WERI-Rb-1 (cell line): ENCODE results near the gene CCDC86.

Experiments used
- DNase-seq: peaks from one replicate; pipeline ENCODE4 v3.0.0-alpha.2; 2020
- H3K27ac ChIP-seq: fragments of 250-450 bp; sonication (Bioruptor Pico); 2 replicates; pipeline ENCODE4 v1.5.1; 2020; ENCODE audit warnings: mild to moderate bottlenecking, moderate library complexity
- H3K27me3 ChIP-seq: fragments of 250-450 bp; sonication (Bioruptor Pico); 2 replicates; pipeline ENCODE4 v1.5.1; 2021; ENCODE audit warnings: mild to moderate bottlenecking, low read depth, moderate library complexity; ENCODE audit not compliant: insufficient read depth, severe bottlenecking
- H3K36me3 ChIP-seq: fragments of 250-450 bp; sonication (Bioruptor Pico); 2 replicates; pipeline ENCODE4 v1.5.1; 2020; ENCODE audit warnings: mild to moderate bottlenecking, moderate library complexity
- H3K4me3 ChIP-seq: 2 replicates; pipeline ENCODE4 v1.5.1; 2011; ENCODE audit warnings: low read depth, mild to moderate bottlenecking, control low read depth, low read length
- H3K9me3 ChIP-seq: fragments of 250-450 bp; sonication (Bioruptor Pico); 2 replicates; pipeline ENCODE4 v1.5.1; 2021; ENCODE audit warnings: mild to moderate bottlenecking, moderate library complexity; ENCODE audit not compliant: severe bottlenecking
- CTCF ChIP-seq: IDR thresholded peaks from 2 replicates; pipeline ENCODE4 v1.5.1; 2011; ENCODE audit warnings: low read depth, mild to moderate bottlenecking, control low read depth, inconsistent platforms, low read length

CCDC86 gene

DNA sequence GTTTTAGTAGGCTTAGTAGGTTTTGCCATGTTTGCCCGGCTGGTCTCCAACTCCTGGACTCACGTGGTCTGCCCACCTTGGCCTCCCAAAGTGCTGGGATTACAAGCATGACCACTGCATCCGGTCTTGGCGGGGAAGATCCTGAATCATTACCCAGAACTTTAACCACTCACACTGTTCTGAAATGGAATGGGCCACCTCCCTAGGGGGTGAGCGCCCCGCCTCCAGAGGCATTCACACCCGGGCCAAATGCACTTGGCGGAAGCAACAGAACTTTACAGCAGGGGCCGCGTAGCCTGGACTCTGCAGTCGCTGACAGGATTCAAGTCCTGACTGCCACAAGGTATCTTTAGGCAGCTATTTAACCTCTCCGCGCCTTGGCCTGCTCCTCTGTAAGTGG lies 5.4 kb downstream of the CCDC86 start:
- no peak for TF ChIP-seq CTCF
- Histone ChIP-seq H3K27me3 (no peaks in the 10 kb centered on the region), H3K9me3 (no peaks in the 10 kb centered on the region), H3K36me3 (peaks cover 15% of the 10 kb centered on the region), H3K4me3 (no peak overlapping the region), H3K27ac (no peak overlapping the region)
- no peak for DNase-seq

- Histone ChIP-seq H3K36me3 (peaks cover 15% of the 10 kb centered on the region), H3K27me3 (no peaks in the 10 kb centered on the region), H3K9me3 (no peaks in the 10 kb centered on the region), H3K4me3 (no peak overlapping the region), H3K27ac (no peak overlapping the region)
- no peak for DNase-seq
- no peak for TF ChIP-seq CTCF
These were observed 6.0 kb downstream of the CCDC86 start for GRCh38 chr11:60847896-60848295.

- DNase-seq = peak; percentile 59
- no peak for TF ChIP-seq CTCF
- H3K27me3 ChIP-seq = no peaks in the 10 kb centered on the region
- H3K9me3 ChIP-seq = no peaks in the 10 kb centered on the region
- H3K4me3 ChIP-seq = no peak overlapping the region
- peak overlapping the region; percentile 63 for H3K27ac ChIP-seq
- H3K36me3 ChIP-seq = peaks cover 15% of the 10 kb centered on the region
These were observed 6.8 kb downstream of the CCDC86 start for GRCh38 chr11:60848714-60849151.

GRCh38 chr11:60849641-60850520 lies 8.0 kb downstream of the CCDC86 start:
- no peak for TF ChIP-seq CTCF
- H3K27ac ChIP-seq = no peak overlapping the region
- H3K36me3 ChIP-seq = peaks cover 11% of the 10 kb centered on the region
- DNase-seq = no peak
- no peaks in the 10 kb centered on the region for H3K9me3 ChIP-seq
- H3K4me3 ChIP-seq = no peak overlapping the region
- H3K27me3 ChIP-seq = no peaks in the 10 kb centered on the region

GRCh38 chr11:60851327-60852104 lies 9.6 kb downstream of the CCDC86 start:
- no peak for TF ChIP-seq CTCF
- Histone ChIP-seq H3K27me3 (no peaks in the 10 kb centered on the region), H3K27ac (no peak overlapping the region), H3K4me3 (no peak overlapping the region), H3K36me3 (peaks cover 7% of the 10 kb centered on the region), H3K9me3 (no peaks in the 10 kb centered on the region)
- DNase-seq = no peak
